Smooth muscle cell (in vitro differentiated cells): ENCODE results near the gene AJM1. TPM values are rescaled to one million over a fixed set of nuclear protein-coding genes. Genes with fewer than 3 reads are reported as not detected.
"Not testable (repeated sequence)": the region's sequence is repeated elsewhere in the genome, so short reads cannot be mapped to it uniquely, and the experiment has no call there.

Experiments
- DNase-seq: peaks from one replicate; lab custom pipeline; 2025; ENCODE audit not compliant: unreplicated experiment; lab: John Stamatoyannopoulos, UW
- H2AFZ ChIP-seq: fragments of 200-600 bp; sonication (generic); 2 replicates; pipeline ENCODE4 v1.6.0; 2016; ENCODE audit warnings: antibody characterized with exemption, low read depth, mild to moderate bottlenecking
- H3F3A ChIP-seq: fragments of 200-600 bp; sonication (generic); 2 replicates; pipeline ENCODE4 v1.6.0; 2017; ENCODE audit warnings: antibody characterized with exemption, low read depth
- H3K27ac ChIP-seq: fragments of 200-600 bp; sonication (generic); 2 replicates; pipeline ENCODE4 v1.5.1; 2016; ENCODE audit warnings: low read depth, mild to moderate bottlenecking
- H3K27me3 ChIP-seq: fragments of 200-600 bp; sonication (generic); 2 replicates; pipeline ENCODE4 v1.6.1; 2016; ENCODE audit warnings: low read depth, mild to moderate bottlenecking
- H3K36me3 ChIP-seq: fragments of 200-600 bp; sonication (generic); 2 replicates; pipeline ENCODE4 v1.5.1; 2016; ENCODE audit warnings: low read depth
- H3K4me1 ChIP-seq: fragments of 200-600 bp; sonication (generic); 2 replicates; pipeline ENCODE4 v1.5.1; 2016; ENCODE audit warnings: low read depth
- H3K4me2 ChIP-seq: fragments of 200-600 bp; sonication (generic); 2 replicates; pipeline ENCODE4 v1.6.0; 2016; ENCODE audit warnings: mild to moderate bottlenecking
- H3K4me3 ChIP-seq: fragments of 200-600 bp; sonication (generic); 2 replicates; pipeline ENCODE4 v1.5.1; 2016; ENCODE audit warnings: mild to moderate bottlenecking
- H3K79me2 ChIP-seq: fragments of 200-600 bp; sonication (generic); 2 replicates; pipeline ENCODE4 v1.6.0; 2016; ENCODE audit warnings: low read depth, mild to moderate bottlenecking
- H3K9ac ChIP-seq: fragments of 200-600 bp; sonication (generic); 2 replicates; pipeline ENCODE4 v1.6.0; 2016; ENCODE audit warnings: low read depth
- H3K9me3 ChIP-seq: fragments of 200-600 bp; sonication (generic); replicated peaks from 2 replicates; pipeline ENCODE4 v1.5.1; 2016; ENCODE audit warnings: low read depth
- H4K20me1 ChIP-seq: fragments of 200-600 bp; sonication (generic); 2 replicates; pipeline ENCODE4 v1.6.0; 2016; ENCODE audit warnings: low read depth
- WGBS: methylation state at CpG from one replicate; pipeline ENCODE4 v1.1.7; 2016; ENCODE audit warnings: low lambda C conversion rate; 5-methylcytosine and 5-hydroxymethylcytosine counted together
- polyA plus RNA-seq: library from polyadenylated mRNA; unstranded; fragments of >200 nt; fragmentation: Nextera tagmentation; extraction: Ambion mirVana; gene quantifications from 2 replicates; pipeline ENCODE4 v1.2.1, GENCODE V29; 2016
- total RNA-seq: library from RNA; depleted of rRNA; stranded (reverse); fragments of >200 nt; gene quantifications from 2 replicates; pipeline ENCODE4 v1.2.3, GENCODE V29; 2014
- TF ChIP-seq, protein P1 (sequence below): fragments of 200-600 bp; sonication (generic); IDR thresholded peaks from 2 replicates; pipeline ENCODE4 v1.5.1; 2017; ENCODE audit warnings: borderline replicate concordance, mild to moderate bottlenecking, antibody characterized with exemption; ENCODE audit not compliant: insufficient read depth, poor library complexity, severe bottlenecking

AJM1 gene
- total and polyA plus RNA-seq, 2 experiments from 2014 or later, result 1.8 to 2.9 TPM

DNA sequence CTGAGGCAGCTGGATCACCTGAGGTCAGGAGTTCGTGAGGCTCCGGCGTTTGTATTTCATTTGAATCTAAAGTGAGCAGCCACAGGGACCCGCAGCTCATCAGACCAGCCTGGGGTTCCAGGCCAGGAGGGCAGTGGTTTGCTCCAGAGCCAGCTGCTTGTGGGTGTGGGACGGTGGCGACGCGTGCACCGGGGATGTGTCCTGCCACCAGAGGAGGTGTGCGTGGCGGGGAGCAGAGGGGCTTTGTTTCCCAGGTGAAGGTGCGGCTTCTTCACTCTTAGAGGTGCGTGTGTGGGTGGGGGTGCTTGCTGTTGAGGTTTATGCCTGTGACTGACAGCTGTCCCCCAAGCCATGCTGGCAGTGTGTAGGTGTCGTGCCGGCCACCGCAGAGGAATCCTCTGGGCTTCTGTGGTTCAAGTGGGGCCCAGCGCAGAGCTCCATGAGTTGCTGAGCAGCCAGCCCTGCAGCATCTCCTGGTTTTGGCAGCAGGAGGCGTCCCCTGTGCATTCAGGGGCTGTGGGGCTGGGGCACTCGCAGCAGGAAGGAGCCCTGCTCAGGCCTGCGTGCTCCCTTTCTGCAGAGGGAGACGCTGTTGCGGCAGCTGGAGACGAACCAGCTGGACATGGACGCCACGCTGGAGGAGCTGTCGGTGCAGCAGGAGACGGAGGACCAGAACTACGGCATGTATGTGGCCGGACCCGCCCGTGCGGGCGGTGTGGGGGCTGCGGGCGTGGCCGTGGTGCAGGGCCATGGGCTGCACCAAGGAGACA, 6.9 kb upstream of the AJM1 start:
- Histone ChIP-seq H3K79me2 (no peaks in the 10 kb centered on the region), H3K27ac (no peak overlapping the region), H2AFZ (no peak overlapping the region), H3K4me1 (peaks cover 4% of the 10 kb centered on the region), H3K27me3 (no peaks in the 10 kb centered on the region), H3K9ac (no peak overlapping the region), H3K4me3 (no peak overlapping the region), H3F3A (peaks cover 12% of the 10 kb centered on the region), H3K36me3 (no peaks in the 10 kb centered on the region), H3K4me2 (no peak overlapping the region), H3K9me3 (no peaks in the 10 kb centered on the region), H4K20me1 (peaks cover 15% of the 10 kb centered on the region)
- TF ChIP-seq, protein P1, sequence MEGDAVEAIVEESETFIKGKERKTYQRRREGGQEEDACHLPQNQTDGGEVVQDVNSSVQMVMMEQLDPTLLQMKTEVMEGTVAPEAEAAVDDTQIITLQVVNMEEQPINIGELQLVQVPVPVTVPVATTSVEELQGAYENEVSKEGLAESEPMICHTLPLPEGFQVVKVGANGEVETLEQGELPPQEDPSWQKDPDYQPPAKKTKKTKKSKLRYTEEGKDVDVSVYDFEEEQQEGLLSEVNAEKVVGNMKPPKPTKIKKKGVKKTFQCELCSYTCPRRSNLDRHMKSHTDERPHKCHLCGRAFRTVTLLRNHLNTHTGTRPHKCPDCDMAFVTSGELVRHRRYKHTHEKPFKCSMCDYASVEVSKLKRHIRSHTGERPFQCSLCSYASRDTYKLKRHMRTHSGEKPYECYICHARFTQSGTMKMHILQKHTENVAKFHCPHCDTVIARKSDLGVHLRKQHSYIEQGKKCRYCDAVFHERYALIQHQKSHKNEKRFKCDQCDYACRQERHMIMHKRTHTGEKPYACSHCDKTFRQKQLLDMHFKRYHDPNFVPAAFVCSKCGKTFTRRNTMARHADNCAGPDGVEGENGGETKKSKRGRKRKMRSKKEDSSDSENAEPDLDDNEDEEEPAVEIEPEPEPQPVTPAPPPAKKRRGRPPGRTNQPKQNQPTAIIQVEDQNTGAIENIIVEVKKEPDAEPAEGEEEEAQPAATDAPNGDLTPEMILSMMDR, result no peak
- DNase-seq, result no peak
- WGBS, result 97% methylated on average over 35 of the region's 36 CpGs

DNA sequence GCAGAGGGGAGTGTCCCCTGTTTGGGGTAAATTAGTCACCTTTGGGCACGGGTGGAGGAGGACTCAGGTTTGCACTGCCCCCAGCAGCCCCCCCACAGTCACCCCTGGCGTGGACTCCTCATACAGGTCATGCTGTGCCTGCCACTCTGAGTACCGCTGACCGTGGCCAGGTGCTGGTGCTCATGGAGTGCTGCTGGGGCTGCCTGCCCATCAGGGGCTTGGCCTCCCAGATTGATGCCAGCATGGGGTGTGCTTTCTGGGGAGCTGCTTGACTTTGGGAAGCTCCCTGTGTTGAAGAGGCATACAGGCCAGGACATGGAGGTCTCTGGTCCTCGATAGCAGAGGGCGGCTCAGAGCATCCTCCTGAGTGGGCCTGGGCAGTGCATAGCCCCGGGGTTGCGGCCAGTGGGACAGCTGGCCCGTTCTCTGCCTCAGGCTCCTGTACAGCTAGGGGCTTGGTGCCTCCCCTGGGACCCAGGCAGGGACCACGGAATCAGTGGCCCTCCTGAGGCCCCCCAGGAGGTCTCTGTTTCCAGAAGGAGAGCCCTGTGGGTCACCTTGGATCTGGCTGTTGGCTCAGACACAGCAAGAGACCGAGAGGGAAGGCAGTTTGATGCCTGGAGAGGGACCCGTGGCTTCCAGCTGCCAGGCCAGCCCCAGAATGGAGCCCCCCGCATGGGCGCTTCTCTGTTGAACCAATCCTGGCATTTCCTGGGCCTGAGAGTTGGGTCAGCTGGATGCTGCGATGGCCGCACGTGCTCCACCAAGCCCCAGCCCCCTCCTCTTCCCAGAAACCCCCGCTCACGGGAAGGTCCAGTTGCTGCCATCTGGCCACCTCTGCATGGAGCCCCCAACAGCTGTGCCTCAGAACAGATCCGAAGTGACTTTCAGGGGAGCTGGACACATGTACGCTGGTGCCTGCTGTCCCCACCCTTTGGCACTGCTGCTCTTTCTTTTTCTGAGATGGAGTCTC, 6.1 kb upstream of the AJM1 start:
- Histone ChIP-seq H3K79me2 (no peaks in the 10 kb centered on the region), H3K4me2 (no peak overlapping the region), H3K27me3 (no peaks in the 10 kb centered on the region), H3K4me1 (peaks cover 12% of the 10 kb centered on the region), H3K9ac (no peak overlapping the region), H3K27ac (no peak overlapping the region), H3K4me3 (no peak overlapping the region), H3F3A (peaks cover 12% of the 10 kb centered on the region), H3K36me3 (no peaks in the 10 kb centered on the region), H3K9me3 (no peaks in the 10 kb centered on the region), H4K20me1 (peaks cover 18% of the 10 kb centered on the region), H2AFZ (no peak overlapping the region)
- no peak for DNase-seq
- TF ChIP-seq, protein P1, result no peak
- 98% methylated on average over 19 of the region's 21 CpGs for WGBS

DNA sequence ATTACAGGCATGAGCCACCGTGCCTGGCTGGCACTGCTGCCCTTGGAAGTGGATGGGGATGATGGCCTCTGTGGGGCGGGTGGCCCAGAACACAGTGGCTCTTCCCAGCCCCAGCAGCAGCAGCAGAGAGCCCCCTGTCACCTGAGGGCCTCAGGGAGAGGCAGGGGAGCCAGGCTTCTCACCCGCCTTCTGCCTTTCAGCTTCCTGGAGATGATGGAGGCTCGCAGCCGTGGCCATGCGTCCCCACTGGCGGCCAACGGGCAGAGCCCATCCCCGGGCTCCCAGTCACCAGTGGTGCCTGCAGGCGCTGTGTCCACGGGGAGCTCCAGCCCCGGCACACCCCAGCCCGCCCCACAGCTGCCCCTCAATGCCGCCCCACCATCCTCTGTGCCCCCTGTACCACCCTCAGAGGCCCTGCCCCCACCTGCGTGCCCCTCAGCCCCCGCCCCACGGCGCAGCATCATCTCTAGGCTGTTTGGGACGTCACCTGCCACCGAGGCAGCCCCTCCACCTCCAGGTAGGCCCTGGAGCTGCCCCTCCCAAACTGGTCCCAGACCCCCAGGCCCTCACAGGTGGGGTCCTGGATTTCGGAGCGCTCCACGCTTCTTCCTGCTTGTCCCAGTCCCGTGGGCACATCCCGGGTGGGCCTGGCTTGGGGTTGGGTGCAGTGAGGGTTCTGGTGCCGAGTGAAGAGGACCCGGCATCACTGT, 5.0 kb upstream of the AJM1 start:
- no peak overlapping the region for H3K9ac ChIP-seq
- H3K79me2 ChIP-seq, result no peaks in the 10 kb centered on the region
- no peak overlapping the region for H3K4me3 ChIP-seq
- H3K27me3 ChIP-seq, result no peaks in the 10 kb centered on the region
- peaks cover 12% of the 10 kb centered on the region for H3F3A ChIP-seq
- H3K36me3 ChIP-seq, result no peaks in the 10 kb centered on the region
- no peak overlapping the region for H2AFZ ChIP-seq
- H3K9me3 ChIP-seq, result no peaks in the 10 kb centered on the region
- TF ChIP-seq, protein P1, result no peak
- H3K4me1 ChIP-seq, result peaks cover 17% of the 10 kb centered on the region
- H4K20me1 ChIP-seq, result peaks cover 26% of the 10 kb centered on the region
- no peak overlapping the region for H3K4me2 ChIP-seq
- 92% methylated on average over 21 of the region's 27 CpGs for whole genome bisulfite sequencing
- DNase-seq, result no peak
- no peak overlapping the region for H3K27ac ChIP-seq

- H3K4me1 ChIP-seq, result peaks cover 21% of the 10 kb centered on the region
- not testable (repeated sequence) for H3K79me2 ChIP-seq, H3K27me3 ChIP-seq, DNase-seq, H3K27ac ChIP-seq, H3K4me2 ChIP-seq, H3K9me3 ChIP-seq, H3K36me3 ChIP-seq, H3K4me3 ChIP-seq, H3K9ac ChIP-seq, H2AFZ ChIP-seq
- peaks cover 26% of the 10 kb centered on the region for H4K20me1 ChIP-seq
- 94% methylated on average over 15 of the region's 15 CpGs for WGBS
- peaks cover 12% of the 10 kb centered on the region for H3F3A ChIP-seq
Measured at GRCh38 chr9:136837856-136838277, 4.4 kb upstream of the AJM1 start.
